Upper lobe of left lung (tissue), 6 donors: Measurements from ENCODE around the gene ATXN7L2. TPM values are rescaled to one million over a fixed set of nuclear protein-coding genes. Genes with fewer than 3 reads are reported as not detected.

ENCODE experiments used
- ATAC-seq, 2 donors: fragments of 200-7000 bp; cut with Tn5 transposase; one replicate each; pipeline ENCODE4 v1.9.1; 2022; ENCODE audit warnings: mild to moderate bottlenecking in 2 of 2, moderate library complexity in 2 of 2; ENCODE audit not compliant: low FRiP score in 2 of 2
- DNase-seq, 2 donors: peaks; one replicate each; pipeline ENCODE4 v3.0.0-alpha.2; 2019 to 2020
- H3K27ac ChIP-seq, 4 donors: fragments of 200-600 bp; sonication (generic); one replicate each; pipeline ENCODE4 v1.5.1; 2016 to 2019
- H3K27me3 ChIP-seq, 4 donors: fragments of 200-600 bp; sonication (generic); one replicate each; pipeline ENCODE4 v1.5.1; 2017 to 2019
- H3K36me3 ChIP-seq, 4 donors: fragments of 200-600 bp; sonication (generic); one replicate each; pipeline ENCODE4 v1.5.1; 2016 to 2019
- H3K4me1 ChIP-seq, 4 donors: fragments of 200-600 bp; sonication (generic); one replicate each; pipeline ENCODE4 v1.5.1; 2018 to 2019
- H3K4me3 ChIP-seq, 4 donors: fragments of 200-600 bp; sonication (generic); one replicate each; pipeline ENCODE4 v1.5.1; 2017 to 2019; ENCODE audit warnings: mild to moderate bottlenecking in 2 of 4, moderate library complexity in 1 of 4
- H3K9me3 ChIP-seq, 4 donors: fragments of 200-600 bp; sonication (generic); one replicate each; pipeline ENCODE4 v1.5.1; 2018 to 2019
- EP300 ChIP-seq, 4 donors: sonication (generic); formaldehyde crosslinking; IDR thresholded peaks; one replicate each; pipeline ENCODE4 v1.5.1; 2017; ENCODE audit warnings: antibody characterized with exemption in 4 of 4, control low read depth in 2 of 4
- POLR2A ChIP-seq, 4 donors: fragments of 450-650 bp; IDR thresholded peaks; one replicate each; pipeline ENCODE4 v1.5.1; 2016 to 2017; ENCODE audit warnings: antibody characterized with exemption in 4 of 4, mild to moderate bottlenecking in 2 of 4
- POLR2AphosphoS5 ChIP-seq, 2 donors: sonication (generic); formaldehyde crosslinking; IDR thresholded peaks; one replicate each; pipeline ENCODE4 v1.5.1; 2017; ENCODE audit warnings: antibody characterized with exemption in 2 of 2
- WGBS, 2 donors: methylation state at CpG; one replicate each; pipeline ENCODE4 v1.1.5; 2017 to 2018; 5-methylcytosine and 5-hydroxymethylcytosine counted together
- total RNA-seq, 6 donors: library from RNA; depleted of rRNA in 4 of 6; stranded (reverse); fragments of >200 nt in 4 of 6; gene quantifications; one replicate each; pipeline versions ENCODE4 v1.1.0 to v1.2.1, GENCODE V29; 2016 to 2021
- TF ChIP-seq, protein P1 (sequence below), 6 experiments: fragments of 450-650 bp in 4 of 6; fragments of 200-600 bp in 2 of 6; sonication (generic) in 2 of 6; IDR thresholded peaks; one replicate each; pipeline ENCODE4 v1.5.1; 2016 to 2019; ENCODE audit warnings: antibody characterized with exemption in 6 of 6
- donor health status: DM: no; HTN: no; CAD: no; lungs with moderate emphysema.
- donor health status: DM: no; HTN: yes; CAD: no; lungs with severe emphysema.

Gene ATXN7L2
- total RNA-seq, 6 donors from 2014 or later = 2.3 to 19.9 (median 5.3) TPM

DNA sequence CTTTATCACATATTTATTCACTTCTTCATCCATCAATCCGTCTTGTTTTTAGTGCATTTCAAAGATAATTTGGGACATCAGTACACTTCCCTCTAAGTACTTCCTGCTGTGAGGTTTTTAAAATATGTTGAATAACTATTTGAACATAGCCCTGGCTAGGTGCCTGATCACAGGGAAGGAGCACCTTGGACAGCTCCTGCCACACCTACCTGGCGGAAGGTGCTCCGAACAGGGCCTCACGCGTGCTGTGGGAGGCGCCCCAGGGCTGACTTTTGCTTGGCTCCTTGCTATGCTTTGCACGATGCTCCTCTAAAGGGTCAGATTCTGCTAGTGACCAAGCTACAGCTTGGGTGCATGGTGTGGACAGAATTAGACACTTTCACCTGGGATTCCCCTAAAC lies 4.9 kb upstream of the ATXN7L2 start:
- H3K4me1 ChIP-seq = peaks cover 6 to 8% (median 7%) of the 10 kb centered on the region in 4 donors
- WGBS, 2 donors = 14 to 19% methylated on average over 7 of the region's 7 CpGs
- no peaks in the 10 kb centered on the region for H3K27me3 ChIP-seq
- DNase-seq = peak; percentile 37 to 62
- TF ChIP-seq POLR2A (IDR thresholded peaks at IDR 0.05) (no peak), POLR2AphosphoS5 (IDR thresholded peaks at IDR 0.05) (no peak), EP300 (IDR thresholded peaks at IDR 0.05) (no peak)
- TF ChIP-seq, protein P1, sequence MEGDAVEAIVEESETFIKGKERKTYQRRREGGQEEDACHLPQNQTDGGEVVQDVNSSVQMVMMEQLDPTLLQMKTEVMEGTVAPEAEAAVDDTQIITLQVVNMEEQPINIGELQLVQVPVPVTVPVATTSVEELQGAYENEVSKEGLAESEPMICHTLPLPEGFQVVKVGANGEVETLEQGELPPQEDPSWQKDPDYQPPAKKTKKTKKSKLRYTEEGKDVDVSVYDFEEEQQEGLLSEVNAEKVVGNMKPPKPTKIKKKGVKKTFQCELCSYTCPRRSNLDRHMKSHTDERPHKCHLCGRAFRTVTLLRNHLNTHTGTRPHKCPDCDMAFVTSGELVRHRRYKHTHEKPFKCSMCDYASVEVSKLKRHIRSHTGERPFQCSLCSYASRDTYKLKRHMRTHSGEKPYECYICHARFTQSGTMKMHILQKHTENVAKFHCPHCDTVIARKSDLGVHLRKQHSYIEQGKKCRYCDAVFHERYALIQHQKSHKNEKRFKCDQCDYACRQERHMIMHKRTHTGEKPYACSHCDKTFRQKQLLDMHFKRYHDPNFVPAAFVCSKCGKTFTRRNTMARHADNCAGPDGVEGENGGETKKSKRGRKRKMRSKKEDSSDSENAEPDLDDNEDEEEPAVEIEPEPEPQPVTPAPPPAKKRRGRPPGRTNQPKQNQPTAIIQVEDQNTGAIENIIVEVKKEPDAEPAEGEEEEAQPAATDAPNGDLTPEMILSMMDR (IDR thresholded peaks at IDR 0.05) = no peak
- ATAC-seq = no peak
- H3K4me3 ChIP-seq = no peak overlapping the region
- H3K36me3 ChIP-seq = no peaks in the 10 kb centered on the region
- no peak overlapping the region for H3K27ac ChIP-seq
- H3K9me3 ChIP-seq = no peaks in the 10 kb centered on the region

DNA sequence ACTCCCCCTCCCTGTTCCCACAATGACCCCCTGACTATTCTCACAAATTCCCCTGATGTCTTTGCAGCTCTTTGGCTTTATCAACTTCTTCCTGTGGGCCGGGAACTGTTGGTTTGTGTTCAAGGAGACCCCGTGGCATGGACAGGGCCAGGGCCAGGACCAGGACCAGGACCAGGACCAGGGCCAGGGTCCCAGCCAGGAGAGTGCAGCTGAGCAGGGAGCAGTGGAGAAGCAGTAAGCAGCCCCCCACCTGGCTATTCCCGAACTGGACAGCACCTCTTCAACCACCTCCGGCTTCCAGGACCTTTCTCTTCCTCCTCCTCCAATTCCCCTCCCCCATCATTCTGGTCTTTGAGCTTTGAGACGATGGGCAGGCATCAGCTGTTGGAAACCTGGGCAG lies 4.4 kb upstream of the ATXN7L2 start:
- Histone ChIP-seq H3K4me1 (peaks cover 8 to 10% (median 9%) of the 10 kb centered on the region in 4 donors), H3K36me3 (no peaks in the 10 kb centered on the region), H3K27ac (no peak overlapping the region), H3K27me3 (no peaks in the 10 kb centered on the region), H3K4me3 (no peak overlapping the region), H3K9me3 (no peaks in the 10 kb centered on the region)
- 56 to 65% methylated on average over 5 of the region's 5 CpGs for WGBS, 2 donors
- DNase-seq (peak in 1 of 2 donors; percentile 20), ATAC-seq (no peak)
- TF ChIP-seq POLR2A (IDR thresholded peaks at IDR 0.05) (no peak), POLR2AphosphoS5 (IDR thresholded peaks at IDR 0.05) (no peak), EP300 (IDR thresholded peaks at IDR 0.05) (no peak)
- TF ChIP-seq, protein P1 (IDR thresholded peaks at IDR 0.05) = no peak

DNA sequence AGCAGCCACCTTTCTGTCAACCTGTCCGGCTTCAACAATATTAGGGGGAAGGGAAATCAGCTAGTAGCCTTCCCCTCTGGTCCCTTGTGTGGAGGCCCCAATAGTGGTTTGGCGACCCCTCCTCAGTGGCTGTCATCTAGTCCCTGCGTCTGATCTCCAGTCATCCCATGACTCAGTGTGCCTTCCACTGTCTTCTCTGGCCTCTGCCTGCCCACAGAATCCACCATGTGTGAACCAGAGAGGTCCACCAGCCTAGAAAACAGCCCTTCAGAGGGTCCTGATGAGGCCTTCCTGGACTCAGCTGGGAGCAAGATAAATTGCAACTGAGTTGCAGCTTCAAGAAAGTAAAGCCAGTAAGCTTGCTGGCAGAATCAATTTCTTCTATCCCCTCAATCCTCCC lies 3.8 kb upstream of the ATXN7L2 start:
- no peaks in the 10 kb centered on the region for H3K36me3 ChIP-seq
- DNase-seq (no peak), ATAC-seq (no peak)
- no peaks in the 10 kb centered on the region for H3K27me3 ChIP-seq
- no peak overlapping the region for H3K27ac ChIP-seq
- no peaks in the 10 kb centered on the region for H3K9me3 ChIP-seq
- H3K4me1 ChIP-seq = peaks cover 12 to 16% (median 15%) of the 10 kb centered on the region in 4 donors
- WGBS, 2 donors = 92 to 94% methylated on average over 2 to 3 of the region's 3 CpGs
- TF ChIP-seq, protein P1 (IDR thresholded peaks at IDR 0.05) = no peak
- no peak for TF ChIP-seq POLR2AphosphoS5 (IDR thresholded peaks at IDR 0.05)
- TF ChIP-seq EP300 (IDR thresholded peaks at IDR 0.05) = no peak
- TF ChIP-seq POLR2A (IDR thresholded peaks at IDR 0.05) = no peak
- no peak overlapping the region for H3K4me3 ChIP-seq

DNA sequence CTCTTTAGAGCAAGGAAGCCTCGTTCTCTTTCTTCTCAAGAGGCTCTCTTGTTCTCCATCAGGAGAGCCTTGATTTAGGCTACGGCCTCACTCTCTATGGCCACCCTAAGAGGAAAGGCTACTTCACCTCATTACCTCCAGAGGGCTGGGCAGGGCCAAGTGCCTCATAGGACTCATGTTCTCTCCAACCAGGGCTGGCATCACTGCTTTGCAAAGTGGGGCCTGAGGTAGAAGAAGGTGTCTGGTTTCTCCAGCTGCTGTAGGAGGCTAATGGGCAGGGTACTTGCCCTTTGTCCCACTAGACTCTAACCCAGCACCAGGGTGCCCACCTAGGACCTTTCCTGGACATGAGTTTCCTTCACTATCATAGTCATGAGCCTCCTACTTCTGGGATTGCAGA lies 2.1 kb upstream of the ATXN7L2 start:
- Histone ChIP-seq H3K36me3 (no peaks in the 10 kb centered on the region), H3K4me3 (no peak overlapping the region), H3K27me3 (no peaks in the 10 kb centered on the region), H3K4me1 (peaks cover 17 to 20% (median 19%) of the 10 kb centered on the region in 4 donors), H3K9me3 (no peaks in the 10 kb centered on the region), H3K27ac (no peak overlapping the region)
- WGBS, 2 donors = 72 to 76% methylated on average over 2 of the region's 2 CpGs
- DNase-seq (no peak), ATAC-seq (no peak)
- no peak for TF ChIP-seq POLR2A (IDR thresholded peaks at IDR 0.05)
- no peak for TF ChIP-seq POLR2AphosphoS5 (IDR thresholded peaks at IDR 0.05)
- TF ChIP-seq, protein P1 (IDR thresholded peaks at IDR 0.05) = no peak
- no peak for TF ChIP-seq EP300 (IDR thresholded peaks at IDR 0.05)

DNA sequence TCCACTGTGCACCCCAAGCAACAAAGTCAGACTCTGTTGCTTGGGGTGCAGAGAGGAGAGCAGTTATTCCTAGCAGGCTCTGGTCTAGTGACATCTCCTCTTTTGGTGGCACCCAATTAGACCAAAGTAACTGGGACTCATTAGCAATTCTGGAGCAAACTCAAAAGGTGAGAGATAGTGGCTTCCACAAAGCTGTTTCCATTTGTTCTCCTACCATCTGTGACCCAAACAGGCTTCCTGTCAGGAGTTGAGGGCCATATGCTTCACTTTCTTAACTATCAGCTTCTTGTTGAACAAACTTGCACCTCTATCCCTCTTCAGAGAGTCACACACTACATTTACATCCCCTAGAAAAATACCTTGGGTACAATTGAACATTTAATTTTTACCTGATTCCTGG lies 1.5 kb upstream of the ATXN7L2 start:
- Histone ChIP-seq H3K36me3 (no peaks in the 10 kb centered on the region), H3K27ac (no peak overlapping the region), H3K4me3 (no peak overlapping the region), H3K9me3 (no peaks in the 10 kb centered on the region), H3K4me1 (peaks cover 17 to 20% (median 19%) of the 10 kb centered on the region in 4 donors), H3K27me3 (no peaks in the 10 kb centered on the region)
- no peak for TF ChIP-seq EP300 (IDR thresholded peaks at IDR 0.05)
- no peak for TF ChIP-seq POLR2AphosphoS5 (IDR thresholded peaks at IDR 0.05)
- no peak for TF ChIP-seq POLR2A (IDR thresholded peaks at IDR 0.05)
- TF ChIP-seq, protein P1 (IDR thresholded peaks at IDR 0.05) = no peak
- DNase-seq (no peak), ATAC-seq (no peak)
